ENCODE results near the gene IFT57. TPM values are rescaled to one million over a fixed set of nuclear protein-coding genes. Genes with fewer than 3 reads are reported as not detected.

Gene IFT57
- total and polyA plus RNA-seq, 2 of the 8 experiments (the other 6 are each of a cell fraction or from before 2014, with no cell fraction given), result 15.1 to 27.8 TPM

- POLR2A ChIA-PET (ENCODE audit: partially characterized antibody), result no interaction called here
- no peak for TF ChIP-seq CHD1 (IDR thresholded peaks at IDR 0.05; ENCODE audit: low read depth, low read length)
- no peak for TF ChIP-seq POLR2AphosphoS5 (IDR thresholded peaks at IDR 0.05; ENCODE audit: low read depth, low read length)
These were observed 51.1 kb downstream of the IFT57 start for GRCh38 chr3:108171106-108171505.

More at GRCh38 chr3:108171106-108171505, 51.1 kb downstream of the IFT57 start:
- Histone ChIP-seq H3K56ac (replicated peaks; ENCODE audit: insufficient read length, low read depth, low read length) (no peak overlapping the region), H2AK5ac (ENCODE audit: low read depth, low read length) (no peak overlapping the region), H3K79me2 (ENCODE audit: control insufficient read depth in 1 of 2, insufficient read depth in 2 of 2, low read length in 2 of 2) (no peaks in the 10 kb centered on the region), H3K23ac (ENCODE audit: insufficient read length) (no peak overlapping the region), H3K9ac (replicated peaks in 1 of 4; ENCODE audit: extremely low read depth in 1 of 4, low read depth in 3 of 4, low read length in 3 of 4) (no peak overlapping the region), H2AFZ (ENCODE audit: low read length) (no peak overlapping the region), H3K23me2 (ENCODE audit: low read depth, low read length) (no peaks in the 10 kb centered on the region), H2BK12ac (ENCODE audit: low read depth, low read length) (no peak overlapping the region), H4K20me1 (replicated peaks in 1 of 2; ENCODE audit: control insufficient read depth in 1 of 2, insufficient read depth in 2 of 2, low read length in 2 of 2) (no peaks in the 10 kb centered on the region), H3K27me3 (replicated peaks in 1 of 4; ENCODE audit: control insufficient read depth in 3 of 4, extremely low read depth in 1 of 4, insufficient read depth in 3 of 4, low read length in 3 of 4) (no peaks in the 10 kb centered on the region), H3K27ac (ENCODE audit: low read depth, low read length) (no peak overlapping the region), H3K4me3 (ENCODE audit: extremely low read depth in 1 of 4, insufficient read depth in 2 of 4, low read depth in 3 of 4, low read length in 4 of 4) (no peak overlapping the region), H3K36me3 (ENCODE audit: control insufficient read depth in 2 of 4, insufficient read depth in 4 of 4, low read length in 3 of 4) (no peaks in the 10 kb centered on the region; a peak in 1 of 8 replicates), H3K14ac (ENCODE audit: insufficient read length) (no peak overlapping the region), H3K9me3 (ENCODE audit: insufficient read depth in 2 of 2, low read depth in 1 of 2, low read length in 1 of 2) (no peaks in the 10 kb centered on the region), H4K91ac (replicated peaks; ENCODE audit: insufficient read length, low read length) (no peak overlapping the region), H3K4ac (replicated peaks; ENCODE audit: insufficient read length, low read depth, low read length) (no peak overlapping the region), H3K4me1 (replicated peaks in 1 of 4; ENCODE audit: control insufficient read depth in 3 of 4, insufficient read depth in 4 of 4, low read length in 3 of 4) (no peaks in the 10 kb centered on the region; a peak in 1 of 7 replicates), H2BK15ac (ENCODE audit: low read length) (no peak overlapping the region), H3K18ac (ENCODE audit: extremely low read depth, low read length) (no peak overlapping the region), H4K5ac (ENCODE audit: insufficient read length, low read depth, low read length) (no peak overlapping the region), H2BK5ac (ENCODE audit: low read depth, low read length) (no peak overlapping the region), H3K4me2 (ENCODE audit: insufficient read depth in 1 of 2, low read depth in 2 of 2, low read length in 2 of 2) (no peak overlapping the region), H3K79me1 (ENCODE audit: low read depth, low read length) (no peaks in the 10 kb centered on the region), H2BK120ac (replicated peaks; ENCODE audit: low read depth, low read length) (no peak overlapping the region), H2BK20ac (ENCODE audit: low read length) (no peak overlapping the region), H4K8ac (ENCODE audit: extremely low read depth, insufficient read depth, low read length) (no peak overlapping the region)
- CTCF ChIA-PET (ENCODE audit: partially characterized antibody), result interaction anchor here (0.8 to 2.6 kb wide), 5 partner anchors 8 to 277 kb away, joined by 3 to 7 read pairs (median 3); no protein-coding TSS in a partner anchor
- no peak for DNase-seq (ENCODE audit: low read depth in 1 of 2, low spot score in 2 of 2)
- WGBS, 2 experiments (ENCODE audit: extremely low coverage in 1 of 2, insufficient coverage in 1 of 2, insufficient read length in 1 of 2, insufficient replicate concordance in 2 of 2, low coverage in 1 of 2, low lambda C conversion rate in 2 of 2, missing lambda C conversion rate in 1 of 2), result 96% methylated on average over 2 of the region's 2 CpGs; no CpG with 5 or more reads in 1 of the 2 experiments
- FAIRE-seq, result no peak
